Stimulated activated CD8-positive, alpha-beta memory T cell treated with anti-CD3 and anti-CD28 coated beads, Interleukin-15, amount 100 ng/mL, for 4 hours (primary cell): Measurements from ENCODE around the gene ACSM2A.
"Not testable (repeated sequence)": the region's sequence is repeated elsewhere in the genome, so short reads cannot be mapped to it uniquely, and the experiment has no call there.

Experiments
- DNase-seq, 2 donors: peaks; one replicate each; pipeline ENCODE4 v3.0.0-alpha.2; 2020; ENCODE audit warnings: low read depth in 2 of 2

ACSM2A gene

GRCh38 chr16:20453633-20454032 lies 2.3 kb downstream of the ACSM2A start:
- DNase-seq: not testable (repeated sequence)

- not testable (repeated sequence) for DNase-seq
These were observed 7.9 kb downstream of the ACSM2A start for GRCh38 chr16:20459227-20459626.

- DNase-seq: not testable (repeated sequence)
These were observed 9.0 kb downstream of the ACSM2A start for GRCh38 chr16:20460313-20460712.

- not testable (repeated sequence) for DNase-seq
These were observed 17.6 kb downstream of the ACSM2A start for GRCh38 chr16:20468954-20469353.

GRCh38 chr16:20469930-20470329 lies 18.6 kb downstream of the ACSM2A start:
- not testable (repeated sequence) for DNase-seq

GRCh38 chr16:20470732-20471131 lies 19.4 kb downstream of the ACSM2A start:
- DNase-seq: not testable (repeated sequence)

- DNase-seq: not testable (repeated sequence)
These were observed 25.9 kb downstream of the ACSM2A start for GRCh38 chr16:20477188-20477744.

GRCh38 chr16:20483989-20484388 lies 32.7 kb downstream of the ACSM2A start:
- not testable (repeated sequence) for DNase-seq

GRCh38 chr16:20484726-20485125 lies 33.4 kb downstream of the ACSM2A start:
- DNase-seq: no peak

GRCh38 chr16:20485408-20485807 lies 34.1 kb downstream of the ACSM2A start:
- DNase-seq: no peak

GRCh38 chr16:20490994-20491393 lies 39.7 kb downstream of the ACSM2A start:
- DNase-seq: not testable (repeated sequence)

- DNase-seq: not testable (repeated sequence)
These were observed 40.1 kb downstream of the ACSM2A start for GRCh38 chr16:20491448-20491847.

- no peak for DNase-seq
These were observed 53.1 kb downstream of the ACSM2A start for GRCh38 chr16:20504418-20504817.

- DNase-seq: no peak
These were observed 56.0 kb downstream of the ACSM2A start for GRCh38 chr16:20507280-20507679.

GRCh38 chr16:20510323-20510722 lies 59.0 kb downstream of the ACSM2A start:
- no peak for DNase-seq

GRCh38 chr16:20515688-20516090 lies 64.4 kb downstream of the ACSM2A start:
- DNase-seq: no peak

GRCh38 chr16:20517149-20517548 lies 65.8 kb downstream of the ACSM2A start:
- no peak for DNase-seq

- no peak for DNase-seq
These were observed 67.9 kb downstream of the ACSM2A start for GRCh38 chr16:20519231-20519630.

- no peak for DNase-seq
These were observed 68.8 kb downstream of the ACSM2A start for GRCh38 chr16:20520103-20520502.

- DNase-seq: not testable (repeated sequence)
These were observed 80.5 kb downstream of the ACSM2A start for GRCh38 chr16:20531795-20532194.

- not testable (repeated sequence) for DNase-seq
These were observed 81.0 kb downstream of the ACSM2A start for GRCh38 chr16:20532284-20532792.

GRCh38 chr16:20536669-20537068 lies 85.3 kb downstream of the ACSM2A start:
- not testable (repeated sequence) for DNase-seq
